Activated CD4-positive, CD25-positive, alpha-beta regulatory T cell treated with anti-CD3 and anti-CD28 coated beads, Interleukin-2, amount 50 U/mL, for 72 hours (primary cell): ENCODE measurements around the gene KIF25.

ENCODE experiments used
- DNase-seq: peaks from one replicate; pipeline ENCODE4 v3.0.0; 2021

The KIF25 gene

DNA sequence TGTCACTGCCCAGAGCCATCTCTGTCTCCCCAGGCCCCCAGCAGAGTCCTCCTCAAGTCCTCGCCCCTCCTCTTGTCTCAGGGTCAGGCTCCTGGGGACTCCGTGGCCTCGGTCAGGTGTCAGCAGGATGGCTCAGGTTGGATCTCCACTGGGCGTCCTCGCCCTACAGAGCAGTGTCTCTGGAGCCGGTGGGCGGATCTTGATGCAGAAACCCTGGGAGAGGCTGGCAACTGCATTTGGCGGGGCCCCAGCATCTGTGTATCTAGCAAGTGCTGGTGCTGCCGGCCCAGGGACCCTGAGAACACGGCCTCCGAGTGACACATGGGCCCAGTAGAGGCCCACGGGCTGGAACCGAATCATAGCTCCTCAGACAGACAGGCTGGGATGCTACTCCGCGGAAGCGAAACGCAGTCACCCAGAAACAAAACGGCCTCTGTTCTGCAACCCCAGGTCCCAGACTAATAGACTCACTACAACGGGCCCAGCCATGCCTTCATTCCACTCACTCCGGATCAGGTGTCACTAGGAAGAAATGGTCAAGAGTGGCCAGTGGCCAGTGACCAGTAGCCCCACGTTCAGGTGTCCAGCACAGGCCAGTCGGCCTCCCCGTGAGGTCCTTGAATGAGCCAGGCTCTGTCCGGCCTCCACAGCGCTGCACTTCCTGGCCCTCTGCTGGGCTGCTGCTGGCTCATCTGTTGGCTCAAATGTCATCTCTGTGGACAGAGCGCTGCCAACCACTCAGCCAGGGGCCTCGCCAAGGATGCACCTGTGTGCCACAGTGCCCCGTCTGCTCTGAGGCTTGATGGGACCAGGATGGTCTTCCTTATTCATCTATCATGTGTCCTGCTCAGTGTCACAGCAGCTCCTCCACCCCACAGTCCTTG lies 94.2 kb downstream of the KIF25 start:
- DNase-seq, result no peak

DNA sequence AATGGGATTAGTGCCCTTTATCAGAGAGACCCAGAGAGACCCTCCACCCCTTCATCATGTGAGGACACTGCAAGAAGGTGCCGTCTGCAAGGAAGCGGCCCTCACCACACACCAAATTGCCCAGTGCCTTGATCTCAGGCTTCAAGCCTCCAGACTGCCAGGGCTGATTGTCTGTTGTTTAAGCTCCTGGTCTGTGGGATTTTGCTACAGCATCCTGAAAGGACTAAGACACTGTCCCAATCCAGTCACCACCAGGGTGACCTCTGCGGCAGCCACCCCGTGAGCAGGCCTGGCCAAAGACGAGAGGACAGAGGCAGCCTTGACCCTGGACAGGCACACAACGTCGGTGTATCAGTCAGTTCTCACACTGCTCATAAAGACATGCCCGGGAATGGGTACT lies 95.1 kb downstream of the KIF25 start:
- no peak for DNase-seq

DNA sequence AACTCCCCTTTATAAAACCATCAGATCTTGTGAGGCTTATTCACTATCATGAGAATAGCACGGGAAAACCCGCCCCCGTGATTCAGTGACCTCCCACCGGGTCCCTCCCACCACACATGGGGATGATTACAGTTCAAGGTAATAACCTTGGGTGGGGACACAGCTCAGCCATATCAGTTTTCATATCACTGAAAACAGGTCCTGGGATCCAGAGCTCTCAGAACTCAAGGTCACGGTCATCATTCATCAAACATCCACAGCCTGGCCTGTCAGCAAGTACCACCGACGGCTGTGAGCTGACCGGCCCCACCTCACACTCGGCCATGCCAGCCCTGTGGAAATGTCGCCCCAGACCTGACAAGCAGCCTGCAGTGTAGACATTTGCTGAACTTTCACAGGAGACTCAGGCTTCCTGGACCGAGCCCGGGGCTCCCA lies 95.6 kb downstream of the KIF25 start:
- DNase-seq, result no peak

DNA sequence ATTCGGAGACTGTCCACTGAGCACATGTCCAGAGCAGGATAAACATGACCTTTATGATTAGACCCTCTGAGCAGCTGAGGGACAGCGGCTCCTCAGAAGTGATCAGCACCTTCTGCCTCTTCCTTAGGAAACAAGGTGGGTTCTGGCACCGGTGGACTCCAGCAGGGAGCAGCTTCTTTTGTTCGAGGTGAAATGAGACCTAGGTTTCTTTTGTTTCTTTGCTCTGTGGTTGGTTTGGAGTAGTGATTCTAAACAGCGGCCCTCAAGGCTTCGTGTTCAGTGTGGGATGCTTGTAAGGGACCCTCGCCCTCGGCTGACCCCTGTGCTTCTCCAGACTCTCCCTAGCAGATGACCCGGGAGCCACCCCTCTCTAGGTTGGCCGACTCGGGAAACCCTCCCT lies 96.2 kb downstream of the KIF25 start:
- no peak for DNase-seq
